CD14-positive monocyte (primary cell): ENCODE data around the gene LSMEM2. TPM values are rescaled to one million over a fixed set of nuclear protein-coding genes. Genes with fewer than 3 reads are reported as not detected.

Experiments used
- DNase-seq, 3 donors: peaks; one replicate each; pipeline ENCODE4 v3.0.0-alpha.2; 2011 to 2022
- H2AFZ ChIP-seq: 2 replicates; pipeline ENCODE4 v1.6.0; 2012; ENCODE audit warnings: mild to moderate bottlenecking, low read depth, low read length, inconsistent platforms; ENCODE audit not compliant: insufficient read depth, poor library complexity, severe bottlenecking
- H3K27ac ChIP-seq, 2 donors: 1 replicate in 1 of 2; 2 replicates in 1 of 2; pipeline ENCODE4 v1.5.1; 2012 to 2013; ENCODE audit warnings: low read length in 2 of 2, control low read depth in 1 of 2, inconsistent platforms in 1 of 2, low read depth in 1 of 2, mild to moderate bottlenecking in 1 of 2
- H3K27me3 ChIP-seq, 2 donors: one replicate each; pipeline versions ENCODE4 v1.6.0 to v1.6.1; 2011 to 2013; ENCODE audit warnings: low read length in 2 of 2; ENCODE audit not compliant: control insufficient read depth in 2 of 2, insufficient read depth in 2 of 2
- H3K36me3 ChIP-seq, 2 donors: replicated peaks in 1 of 2; 1 replicate in 1 of 2; 2 replicates in 1 of 2; pipeline versions ENCODE4 v1.5.1 to v1.6.1; 2012 to 2013; ENCODE audit warnings: low read length in 2 of 2, control low read depth in 1 of 2, inconsistent platforms in 1 of 2, mild to moderate bottlenecking in 1 of 2; ENCODE audit not compliant: insufficient read depth in 2 of 2, control insufficient read depth in 1 of 2
- H3K4me1 ChIP-seq, 2 donors: 1 replicate in 1 of 2; 2 replicates in 1 of 2; pipeline versions ENCODE4 v1.5.1 to v1.6.1; 2012 to 2013; ENCODE audit warnings: low read length in 2 of 2, control low read depth in 1 of 2, inconsistent platforms in 1 of 2, mild to moderate bottlenecking in 1 of 2, moderate library complexity in 1 of 2; ENCODE audit not compliant: insufficient read depth in 2 of 2, control insufficient read depth in 1 of 2
- H3K4me2 ChIP-seq: replicated peaks from 2 replicates; pipeline ENCODE3; 2012; ENCODE audit warnings: low read length, moderate library complexity, mild to moderate bottlenecking; ENCODE audit not compliant: poor library complexity, severe bottlenecking; ENCODE audit errors: extremely low read depth
- H3K4me3 ChIP-seq, 3 experiments: fragments of 200-600 bp in 1 of 3; sonication (generic) in 1 of 3; replicated peaks in 1 of 3; 1 replicate in 2 of 3; 2 replicates in 1 of 3; pipeline ENCODE4 v1.5.1; 2011 to 2013; ENCODE audit warnings: low read length in 3 of 3, mild to moderate bottlenecking in 3 of 3, control low read depth in 2 of 3, low read depth in 2 of 3, inconsistent platforms in 1 of 3, moderate library complexity in 1 of 3
- H3K79me2 ChIP-seq: 2 replicates; pipeline ENCODE4 v1.6.0; 2012; ENCODE audit warnings: mild to moderate bottlenecking, control low read depth, inconsistent platforms, low read length, moderate library complexity; ENCODE audit not compliant: insufficient read depth
- H3K9ac ChIP-seq: 2 replicates; pipeline ENCODE4 v1.6.0; 2017; ENCODE audit warnings: low read length, mild to moderate bottlenecking; ENCODE audit not compliant: insufficient read depth, poor library complexity, severe bottlenecking
- H3K9me3 ChIP-seq, 2 donors: replicated peaks in 1 of 2; 1 replicate in 1 of 2; 2 replicates in 1 of 2; pipeline versions ENCODE4 v1.5.1 to v1.6.1; 2012 to 2013; ENCODE audit warnings: low read length in 2 of 2, control low read depth in 1 of 2; ENCODE audit not compliant: control insufficient read depth in 1 of 2, insufficient read depth in 1 of 2
- H4K20me1 ChIP-seq: 2 replicates; pipeline ENCODE4 v1.6.0; 2012; ENCODE audit warnings: mild to moderate bottlenecking, low read length, control low read depth, moderate library complexity; ENCODE audit not compliant: insufficient read depth
- H3K27ac Mint-ChIP-seq, 7 donors: one replicate each; pipeline ENCODE4 v1.8.0; 2020; ENCODE audit warnings: mild to moderate bottlenecking in 7 of 7, mixed read lengths in 7 of 7, moderate library complexity in 6 of 7, inconsistent platforms in 2 of 7
- H3K27me3 Mint-ChIP-seq, 3 donors: one replicate each; pipeline ENCODE4 v1.8.0; 2021 to 2022; ENCODE audit warnings: low read depth in 3 of 3, mild to moderate bottlenecking in 3 of 3, mixed read lengths in 3 of 3, moderate library complexity in 3 of 3, inconsistent platforms in 1 of 3
- H3K36me3 Mint-ChIP-seq, 2 donors: one replicate each; pipeline ENCODE4 v1.8.0; 2020; ENCODE audit warnings: mixed read lengths in 2 of 2, inconsistent platforms in 1 of 2, mild to moderate bottlenecking in 1 of 2
- H3K4me1 Mint-ChIP-seq: one replicate; pipeline ENCODE4 v1.8.0; 2020; ENCODE audit warnings: mild to moderate bottlenecking, mixed read lengths
- H3K4me3 Mint-ChIP-seq, 2 donors: one replicate each; pipeline ENCODE4 v1.8.0; 2020; ENCODE audit warnings: mild to moderate bottlenecking in 2 of 2, mixed read lengths in 2 of 2, moderate library complexity in 1 of 2
- H3K9me3 Mint-ChIP-seq, 7 donors: one replicate each; pipeline ENCODE4 v1.8.0; 2020 to 2022; ENCODE audit warnings: mixed read lengths in 7 of 7, mild to moderate bottlenecking in 6 of 7, moderate library complexity in 6 of 7, inconsistent platforms in 2 of 7
- WGBS: methylation state at CpG from one replicate; pipeline ENCODE4 v1.1.5; 2013; ENCODE audit warnings: missing lambda C conversion rate; ENCODE audit not compliant: insufficient coverage; 5-methylcytosine and 5-hydroxymethylcytosine counted together
- intact Hi-C, 2 donors: fragments of 100-400 bp; cut with micrococcal nuclease; formaldehyde crosslinking; loops; one replicate each; pipeline versions ENCODE4 v1.15.0 to v1.15.1; 2023
- polyA plus RNA-seq, 3 donors: library from polyadenylated mRNA; depleted of rRNA in 1 of 3; unstranded in 2 of 3; stranded (reverse) in 1 of 3; fragments of 300-500 nt in 2 of 3; fragments of >200 nt in 1 of 3; fragmentation: Illumina TruSeq in 2 of 3; gene quantifications; 1 replicate in 2 of 3; 2 replicates in 1 of 3; pipeline ENCODE4 v1.2.3, GENCODE V29; 2012 to 2021
- TF ChIP-seq, protein P1 (sequence below): fragments of 200-600 bp; IDR thresholded peaks from one replicate; pipeline ENCODE4 v1.8.0; 2022; ENCODE audit warnings: antibody characterized with exemption, mild to moderate bottlenecking

The LSMEM2 gene
- polyA plus RNA-seq, 3 donors, result not detected

DNA sequence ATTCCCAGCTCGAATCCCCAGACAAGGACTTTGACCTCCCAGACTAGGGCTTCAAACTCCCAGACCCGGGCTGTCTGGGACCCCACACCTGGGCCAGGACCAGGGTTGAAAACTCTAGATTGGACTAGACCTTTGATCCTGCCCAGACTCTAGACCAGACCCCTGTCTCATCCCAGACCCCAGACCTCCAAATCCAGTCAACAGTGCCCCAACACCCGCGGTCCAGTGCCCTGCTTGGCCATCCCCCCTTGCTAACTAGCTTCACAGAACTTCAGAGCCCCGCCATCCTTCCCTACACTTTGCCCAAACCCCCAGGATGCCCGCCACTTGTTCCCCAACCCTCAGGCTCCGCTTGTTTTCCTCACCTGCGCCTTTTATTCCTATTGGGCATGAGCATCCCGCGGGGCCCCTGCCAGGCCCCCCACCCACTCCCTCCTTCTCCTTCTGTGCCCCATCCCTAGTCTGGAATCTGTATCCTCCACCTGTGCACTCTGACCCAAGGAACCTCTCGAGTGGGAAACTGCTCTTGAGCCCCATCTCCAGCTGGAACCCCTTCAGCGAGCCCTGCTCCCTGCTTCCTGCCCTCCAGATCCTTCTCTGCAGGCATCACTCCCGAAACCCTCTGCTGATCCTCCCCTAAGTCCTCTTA, 42.3 kb upstream of the LSMEM2 start:
- Histone ChIP-seq H3K4me2 (peak overlapping the region; percentile 96), H3K4me3 (peak overlapping the region; percentile 61 to 100 (median 97)), H2AFZ (no peak overlapping the region), H4K20me1 (peaks cover 55% of the 10 kb centered on the region), H3K9ac (peak overlapping the region; percentile 89), H3K27me3 (no peaks in the 10 kb centered on the region), H3K9me3 (no peaks in the 10 kb centered on the region), H3K27ac (peak overlapping the region; percentile 98 to 100), H3K79me2 (peaks cover 92% of the 10 kb centered on the region), H3K36me3 (peaks cover 16 to 22% of the 10 kb centered on the region in 2 donors), H3K4me1 (peaks cover 72 to 76% of the 10 kb centered on the region in 2 donors)
- TF ChIP-seq, protein P1, sequence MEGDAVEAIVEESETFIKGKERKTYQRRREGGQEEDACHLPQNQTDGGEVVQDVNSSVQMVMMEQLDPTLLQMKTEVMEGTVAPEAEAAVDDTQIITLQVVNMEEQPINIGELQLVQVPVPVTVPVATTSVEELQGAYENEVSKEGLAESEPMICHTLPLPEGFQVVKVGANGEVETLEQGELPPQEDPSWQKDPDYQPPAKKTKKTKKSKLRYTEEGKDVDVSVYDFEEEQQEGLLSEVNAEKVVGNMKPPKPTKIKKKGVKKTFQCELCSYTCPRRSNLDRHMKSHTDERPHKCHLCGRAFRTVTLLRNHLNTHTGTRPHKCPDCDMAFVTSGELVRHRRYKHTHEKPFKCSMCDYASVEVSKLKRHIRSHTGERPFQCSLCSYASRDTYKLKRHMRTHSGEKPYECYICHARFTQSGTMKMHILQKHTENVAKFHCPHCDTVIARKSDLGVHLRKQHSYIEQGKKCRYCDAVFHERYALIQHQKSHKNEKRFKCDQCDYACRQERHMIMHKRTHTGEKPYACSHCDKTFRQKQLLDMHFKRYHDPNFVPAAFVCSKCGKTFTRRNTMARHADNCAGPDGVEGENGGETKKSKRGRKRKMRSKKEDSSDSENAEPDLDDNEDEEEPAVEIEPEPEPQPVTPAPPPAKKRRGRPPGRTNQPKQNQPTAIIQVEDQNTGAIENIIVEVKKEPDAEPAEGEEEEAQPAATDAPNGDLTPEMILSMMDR, result no peak
- H3K4me1 Mint-ChIP-seq, result peaks cover 67% of the 10 kb centered on the region
- peaks cover 22 to 44% of the 10 kb centered on the region in 2 donors for H3K36me3 Mint-ChIP-seq
- DNase-seq, result no peak
- intact Hi-C loops, result no loop called here
- peaks cover 0 to 1% (median 0%) of the 10 kb centered on the region in 3 donors for H3K27me3 Mint-ChIP-seq
- peaks cover 0 to 2% (median 0%) of the 10 kb centered on the region in 7 donors for H3K9me3 Mint-ChIP-seq
- H3K27ac Mint-ChIP-seq, result peak overlapping the region; percentile 93 to 98 (median 95)
- H3K4me3 Mint-ChIP-seq, result peak overlapping the region; percentile 99 to 100
- WGBS, result 0% methylated on average over 12 of the region's 13 CpGs

GRCh38 chr3:50237133-50237651, 41.7 kb upstream of the LSMEM2 start:
- Histone ChIP-seq H3K4me3 (peak overlapping the region; percentile 61 to 100 (median 97)), H3K4me1 (peaks cover 75 to 76% of the 10 kb centered on the region in 2 donors), H3K36me3 (peaks cover 16 to 22% of the 10 kb centered on the region in 2 donors), H2AFZ (no peak overlapping the region), H3K9me3 (no peaks in the 10 kb centered on the region), H4K20me1 (peaks cover 61% of the 10 kb centered on the region), H3K9ac (peak overlapping the region; percentile 89), H3K27me3 (no peaks in the 10 kb centered on the region), H3K79me2 (peaks cover 93% of the 10 kb centered on the region), H3K27ac (peak overlapping the region; percentile 98 to 100), H3K4me2 (peak overlapping the region; percentile 96)
- H3K27me3 Mint-ChIP-seq, result peaks cover 0 to 1% (median 0%) of the 10 kb centered on the region in 3 donors
- H3K4me3 Mint-ChIP-seq, result peak overlapping the region; percentile 99 to 100
- intact Hi-C loops, result no loop called here
- peaks cover 71% of the 10 kb centered on the region for H3K4me1 Mint-ChIP-seq
- WGBS, result 0% methylated on average over 6 of the region's 7 CpGs
- peaks cover 22 to 48% of the 10 kb centered on the region in 2 donors for H3K36me3 Mint-ChIP-seq
- DNase-seq, result peak in 2 of 3 donors; percentile 39 to 51
- TF ChIP-seq, protein P1, result no peak
- H3K9me3 Mint-ChIP-seq, result peaks cover 0 to 2% (median 0%) of the 10 kb centered on the region in 7 donors
- H3K27ac Mint-ChIP-seq, result peak overlapping the region; percentile 93 to 98 (median 95)
